NCI-H82 (cell line): ENCODE data around the gene PACS1.

Source experiments
- DNase-seq: peaks from one replicate; lab custom pipeline; 2025; lab: John Stamatoyannopoulos, UW

Gene PACS1

GRCh38 chr11:66050581-66051231 is 19.4 kb upstream of the PACS1 start:
- DNase-seq = peak; percentile 40

DNA sequence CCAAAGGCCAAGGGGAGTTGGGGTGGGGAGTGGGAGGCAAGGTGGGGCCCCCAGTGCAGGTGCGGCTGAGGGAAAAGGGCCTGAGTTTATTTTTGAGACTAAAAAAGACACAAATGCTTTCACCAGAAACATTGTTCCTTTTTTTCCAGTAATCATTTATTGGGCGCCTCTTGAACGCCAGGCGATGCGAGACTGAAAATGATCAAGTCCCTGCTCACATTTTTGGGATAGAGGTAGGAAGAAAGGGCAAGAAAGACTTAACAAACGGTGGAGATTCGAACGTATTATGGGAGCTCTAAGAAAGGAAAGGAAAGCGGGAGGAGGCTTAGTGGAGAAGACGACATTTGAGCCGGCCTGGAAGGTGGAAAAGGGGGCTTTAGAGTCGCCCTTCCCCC is 18.7 kb upstream of the PACS1 start:
- DNase-seq = no peak

DNA sequence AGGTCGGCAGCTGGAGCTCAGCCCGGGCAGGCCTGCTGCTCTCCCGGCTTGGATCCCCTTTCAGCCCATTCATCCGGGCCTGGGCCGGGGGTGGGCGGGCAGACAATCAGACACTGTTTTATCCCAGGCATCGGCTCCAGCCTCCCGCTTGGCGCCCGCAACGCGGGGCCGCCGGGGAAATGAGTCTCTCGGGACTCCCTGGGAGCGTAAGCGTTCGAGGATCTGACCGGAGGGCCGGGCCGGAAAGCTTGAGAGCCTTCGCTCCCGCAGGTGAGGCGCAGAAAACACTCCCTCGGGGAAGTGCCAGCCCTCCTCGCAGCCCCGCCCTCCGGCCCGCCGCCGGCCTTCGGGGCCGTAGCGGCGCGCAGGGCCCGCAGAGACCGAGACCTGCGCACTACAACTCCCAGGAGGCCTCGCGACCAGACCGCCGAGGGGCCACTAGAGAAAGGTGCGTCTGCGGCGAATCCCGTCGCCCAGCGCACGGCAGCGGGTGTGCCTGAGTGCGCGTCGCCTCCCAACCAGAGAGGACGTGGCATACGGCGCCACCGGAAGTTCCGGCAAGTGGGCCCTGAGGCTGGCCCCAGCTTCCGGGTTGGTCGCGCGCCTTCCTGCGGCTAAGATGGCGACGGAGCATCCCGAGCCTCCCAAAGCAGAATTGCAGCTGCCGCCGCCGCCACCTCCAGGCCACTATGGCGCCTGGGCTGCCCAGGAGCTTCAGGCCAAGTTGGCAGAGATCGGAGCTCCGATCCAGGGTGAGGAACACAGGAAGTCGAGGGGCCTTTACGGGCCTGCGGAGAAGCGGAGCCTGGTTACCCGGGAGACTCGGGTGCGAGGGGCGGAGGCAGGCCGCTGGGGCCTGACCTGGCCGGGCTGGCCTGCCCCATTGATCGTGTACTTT is 18.1 kb upstream of the PACS1 start, which contains the start of gene SF3B2:
Gene SF3B2 (plus strand): TSS at position 599 of the 898 bp plus-strand sequence. CDS start 21 bp downstream, at position 620.
- peak; percentile 98 for DNase-seq

GRCh38 chr11:66052664-66052982 is 17.4 kb upstream of the PACS1 start:
- DNase-seq = no peak

DNA sequence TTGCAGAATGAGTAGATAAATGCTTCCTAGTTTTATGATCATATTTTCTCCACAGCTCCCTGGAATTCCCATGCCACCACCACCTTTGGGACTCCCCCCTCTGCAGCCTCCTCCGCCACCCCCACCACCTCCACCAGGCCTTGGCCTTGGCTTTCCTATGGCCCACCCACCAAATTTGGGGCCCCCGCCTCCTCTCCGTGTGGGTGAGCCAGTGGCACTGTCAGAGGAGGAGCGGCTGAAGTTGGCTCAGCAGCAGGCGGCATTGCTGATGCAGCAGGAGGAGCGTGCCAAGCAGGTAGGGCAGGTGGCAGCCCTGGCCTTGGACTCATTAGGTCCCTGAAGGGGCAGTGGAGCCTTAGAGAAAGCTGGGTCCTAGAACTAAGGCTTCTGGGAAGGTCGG is 15.1 kb upstream of the PACS1 start:
- no peak for DNase-seq

- DNase-seq = no peak
Observed at GRCh38 chr11:66056501-66056900, 13.6 kb upstream of the PACS1 start.

- no peak for DNase-seq
Observed at GRCh38 chr11:66059966-66060680, 9.9 kb upstream of the PACS1 start.

DNA sequence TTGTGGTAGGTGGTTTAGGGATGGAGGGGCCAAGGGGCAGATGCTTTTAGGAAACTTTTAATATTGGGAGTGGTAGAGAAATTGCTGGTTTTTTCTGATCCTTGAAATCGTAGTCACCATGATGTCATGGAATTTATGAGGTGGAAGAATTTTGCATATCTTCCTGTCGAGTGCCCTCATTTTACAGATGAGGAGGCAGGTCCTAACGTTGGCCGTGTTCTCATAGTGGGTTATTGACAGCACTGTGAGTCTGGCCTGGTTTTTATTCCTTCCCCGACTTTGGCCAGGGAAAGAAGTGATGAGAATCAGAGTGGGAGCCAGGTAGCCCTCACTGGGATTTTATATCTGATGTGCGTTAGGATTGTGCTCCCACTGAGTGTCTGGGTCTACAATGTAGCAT is 8.8 kb upstream of the PACS1 start:
- no peak for DNase-seq

GRCh38 chr11:66062408-66062807 is 7.7 kb upstream of the PACS1 start:
- no peak for DNase-seq

DNA sequence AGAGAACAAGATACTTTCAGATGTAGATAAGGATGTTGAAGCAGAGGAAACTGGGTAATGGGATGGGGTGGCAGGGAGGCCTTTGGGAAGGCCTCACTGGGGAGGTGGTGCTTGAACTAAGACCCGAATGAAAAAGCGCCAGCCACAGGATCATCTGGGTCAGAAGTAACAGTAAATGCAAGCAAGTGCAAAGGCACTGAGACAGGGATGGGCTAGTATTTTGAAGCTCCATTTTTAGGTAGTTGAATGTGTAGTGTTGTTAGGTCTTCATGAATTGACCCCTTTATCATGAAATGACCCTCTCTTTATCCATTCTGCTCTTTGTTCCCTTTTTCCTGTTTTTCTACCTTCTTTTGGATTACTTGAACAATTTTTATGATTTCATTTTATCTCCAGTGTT is 6.2 kb upstream of the PACS1 start:
- DNase-seq = no peak

DNA sequence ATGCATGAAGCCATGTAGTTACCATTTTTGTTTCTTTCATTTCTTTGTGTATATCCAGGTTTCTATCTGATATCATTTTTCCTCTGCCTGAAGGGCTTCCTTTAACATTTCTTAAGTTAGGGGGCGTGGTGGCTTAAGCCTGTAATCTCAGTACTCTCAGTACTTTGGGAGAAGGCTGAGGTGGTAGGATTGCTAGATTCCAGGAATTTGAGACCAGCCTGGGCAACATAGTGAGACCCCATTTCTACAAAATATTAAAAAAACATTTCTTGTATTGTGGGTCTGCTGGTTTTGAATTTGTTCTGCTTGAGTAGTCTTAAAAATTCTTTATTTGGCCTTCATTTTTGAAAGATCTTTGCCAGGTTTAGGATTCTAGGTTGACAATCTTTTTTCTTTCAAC is 5.5 kb upstream of the PACS1 start:
- no peak for DNase-seq

DNA sequence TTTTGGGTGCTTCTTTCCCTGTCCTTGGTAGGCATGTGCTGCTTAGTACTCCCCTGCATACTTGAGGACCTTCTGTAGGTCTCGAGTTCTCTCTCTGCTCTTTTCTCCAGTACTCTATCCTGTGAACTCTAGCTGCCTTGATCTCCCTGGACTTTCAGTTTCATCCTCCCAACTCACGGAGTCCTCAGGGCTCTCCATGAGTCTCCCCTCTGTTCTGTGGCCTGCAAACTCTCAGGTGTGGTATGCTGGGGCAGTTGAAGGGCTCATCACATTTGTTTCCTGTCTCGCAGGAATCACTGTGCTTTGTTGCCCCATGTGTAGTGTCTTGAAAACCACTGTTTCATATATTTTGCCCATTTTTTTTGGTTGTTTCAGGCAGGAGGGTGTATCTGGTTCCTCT is 3.3 kb upstream of the PACS1 start:
- DNase-seq = no peak

DNA sequence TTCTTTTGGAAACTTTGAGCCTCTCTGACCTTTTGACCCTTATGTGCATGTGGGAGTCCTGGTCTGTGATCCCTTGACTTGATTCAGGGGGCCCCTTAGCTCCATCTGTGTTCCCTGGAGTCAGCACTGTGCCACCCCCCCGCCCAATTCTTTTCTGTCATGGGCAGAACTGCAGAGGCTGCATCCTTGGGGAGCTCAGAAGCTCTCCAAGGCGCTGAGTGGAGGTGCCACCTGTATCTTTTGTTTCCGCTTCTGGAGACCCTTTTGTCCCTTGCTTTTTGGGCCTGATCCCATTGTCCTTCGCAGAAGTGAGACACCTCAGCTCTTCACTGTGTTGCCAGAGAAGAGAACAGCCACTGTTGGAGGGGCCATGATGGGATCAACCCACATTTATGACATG is 2.4 kb upstream of the PACS1 start:
- DNase-seq = no peak

GRCh38 chr11:66068154-66068821 is 1.8 kb upstream of the PACS1 start:
- DNase-seq = peak; percentile 83

DNA sequence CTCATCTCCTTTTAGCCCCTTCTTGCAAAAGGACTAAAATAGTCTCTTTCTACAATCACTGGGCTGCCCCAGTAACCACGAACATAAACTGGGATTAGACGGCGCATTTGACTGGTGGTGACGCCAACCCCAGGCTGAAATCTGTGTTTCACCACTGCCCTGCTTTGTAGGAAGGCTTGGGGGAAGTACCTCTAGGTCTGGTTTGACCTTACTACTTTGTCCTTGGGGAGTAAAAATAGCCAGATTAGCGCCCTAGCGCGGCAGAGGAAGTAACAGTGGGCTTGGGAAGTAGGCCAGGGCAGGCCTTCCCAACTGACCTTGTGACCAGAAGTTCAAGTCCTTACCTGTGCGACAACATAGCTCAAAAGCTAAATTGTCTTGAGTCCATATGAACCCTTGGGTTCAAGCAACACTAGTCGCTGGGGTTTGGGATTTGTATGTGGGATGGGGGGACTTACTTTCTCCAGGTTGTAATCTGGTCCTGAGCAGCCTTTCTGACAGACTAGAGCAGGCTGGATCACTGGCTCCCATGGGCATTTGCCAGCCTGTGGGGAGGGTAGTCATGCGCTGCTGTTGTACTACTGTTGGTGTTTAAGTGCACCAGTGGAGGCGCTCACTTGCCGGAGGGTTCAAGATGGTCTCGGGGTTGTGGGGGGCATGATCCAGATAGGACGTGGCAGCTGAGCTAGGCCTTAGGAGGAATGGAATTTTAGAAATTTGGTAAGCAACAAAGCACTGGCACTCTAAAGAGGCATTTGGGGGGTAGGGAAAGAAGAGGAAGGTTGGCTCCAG is 953 bp upstream of the PACS1 start:
- peak; percentile 52 for DNase-seq

DNA sequence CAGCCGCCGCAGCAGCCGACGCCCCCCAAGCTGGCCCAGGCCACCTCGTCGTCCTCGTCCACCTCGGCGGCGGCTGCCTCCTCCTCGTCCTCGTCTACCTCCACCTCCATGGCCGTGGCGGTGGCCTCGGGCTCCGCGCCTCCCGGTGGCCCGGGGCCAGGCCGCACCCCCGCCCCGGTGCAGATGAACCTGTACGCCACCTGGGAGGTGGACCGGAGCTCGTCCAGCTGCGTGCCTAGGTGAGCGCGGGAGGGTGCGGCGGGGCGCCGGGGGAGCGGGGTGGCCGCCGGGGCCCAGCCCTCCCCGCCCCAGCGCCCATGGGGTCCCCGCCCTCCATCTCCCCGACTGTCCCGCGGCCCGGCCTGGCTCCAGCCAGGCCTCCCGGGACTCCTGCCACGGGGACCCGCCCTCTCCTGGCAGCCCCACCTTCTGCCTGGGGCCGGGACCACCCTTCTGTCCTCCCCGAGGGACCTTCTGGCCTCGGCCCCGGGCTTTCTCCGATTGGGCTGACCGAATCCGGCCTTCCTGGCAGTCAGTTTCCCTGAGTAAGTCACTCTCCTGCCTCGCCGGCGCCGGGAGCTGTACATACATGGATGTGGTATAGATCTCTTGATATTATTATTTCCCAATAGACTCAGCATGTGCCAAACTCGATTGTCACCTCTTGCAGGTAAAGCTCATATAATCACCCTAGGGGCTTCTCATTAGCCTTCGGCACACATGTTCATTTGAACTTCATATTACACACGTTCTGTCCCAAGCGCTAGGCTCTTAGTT is 720 bp downstream of the PACS1 start:
- peak; percentile 37 for DNase-seq

GRCh38 chr11:66071381-66071801 is 1.3 kb downstream of the PACS1 start:
- DNase-seq = no peak

GRCh38 chr11:66072081-66072480 is 2.0 kb downstream of the PACS1 start:
- no peak for DNase-seq

DNA sequence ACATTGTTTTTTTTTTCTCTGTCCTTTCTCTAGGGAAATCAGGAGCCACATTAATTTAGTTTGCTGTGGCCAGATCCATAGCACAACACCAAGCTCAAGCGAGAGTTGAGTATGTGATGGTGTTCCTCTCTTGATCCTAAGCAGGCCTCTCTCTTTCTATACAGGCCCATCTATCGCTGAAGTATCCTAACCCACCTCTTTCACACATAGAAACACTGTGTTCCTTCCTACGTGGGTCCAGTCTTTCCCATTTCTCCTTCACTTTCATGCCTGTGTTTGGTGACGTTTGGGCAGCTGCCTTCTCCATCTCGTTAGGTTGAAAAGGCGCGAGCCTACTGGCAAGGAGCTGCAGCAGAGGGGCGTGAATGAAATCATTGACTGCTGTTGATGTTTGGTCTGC is 2.4 kb downstream of the PACS1 start:
- no peak for DNase-seq

- DNase-seq = no peak
Observed at GRCh38 chr11:66073669-66074068, 3.6 kb downstream of the PACS1 start.

GRCh38 chr11:66075273-66075672 is 5.2 kb downstream of the PACS1 start:
- no peak for DNase-seq
